HG03175 (cell line): ENCODE data around the gene LDLRAP1.
"Not testable (repeated sequence)": the region's sequence is repeated elsewhere in the genome, so short reads cannot be mapped to it uniquely, and the experiment has no call there.

Experiments
- ATAC-seq: cut with Tn5 transposase; IDR thresholded peaks from one replicate; pipeline ENCODE4 v1.9.1; 2021; ENCODE audit warnings: mild to moderate bottlenecking, moderate library complexity; ENCODE audit not compliant: unreplicated experiment

The LDLRAP1 gene

GRCh38 chr1:25600971-25601699 is 57.7 kb downstream of the LDLRAP1 start:
- not testable (repeated sequence) for ATAC-seq

- ATAC-seq: not testable (repeated sequence)
Measured at GRCh38 chr1:25603779-25604538, 60.6 kb downstream of the LDLRAP1 start.

DNA sequence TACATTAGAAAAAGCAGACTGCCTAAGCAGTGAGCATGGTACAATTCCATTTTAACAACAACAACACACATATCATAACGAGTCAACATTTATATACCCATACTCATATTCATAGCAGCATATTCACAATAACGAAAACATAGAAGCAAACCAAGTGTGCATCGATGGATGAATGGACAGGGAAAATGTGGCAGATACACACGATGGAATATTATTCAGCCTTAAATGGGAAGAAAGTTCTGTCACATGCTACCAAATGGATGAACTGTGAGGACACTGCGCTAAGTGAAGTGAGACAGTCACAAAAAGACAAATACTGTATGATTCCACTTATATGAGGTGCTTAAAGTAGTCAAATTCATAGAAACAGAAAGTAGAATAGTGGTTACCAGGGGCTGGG is 63.7 kb downstream of the LDLRAP1 start:
- ATAC-seq: no peak

DNA sequence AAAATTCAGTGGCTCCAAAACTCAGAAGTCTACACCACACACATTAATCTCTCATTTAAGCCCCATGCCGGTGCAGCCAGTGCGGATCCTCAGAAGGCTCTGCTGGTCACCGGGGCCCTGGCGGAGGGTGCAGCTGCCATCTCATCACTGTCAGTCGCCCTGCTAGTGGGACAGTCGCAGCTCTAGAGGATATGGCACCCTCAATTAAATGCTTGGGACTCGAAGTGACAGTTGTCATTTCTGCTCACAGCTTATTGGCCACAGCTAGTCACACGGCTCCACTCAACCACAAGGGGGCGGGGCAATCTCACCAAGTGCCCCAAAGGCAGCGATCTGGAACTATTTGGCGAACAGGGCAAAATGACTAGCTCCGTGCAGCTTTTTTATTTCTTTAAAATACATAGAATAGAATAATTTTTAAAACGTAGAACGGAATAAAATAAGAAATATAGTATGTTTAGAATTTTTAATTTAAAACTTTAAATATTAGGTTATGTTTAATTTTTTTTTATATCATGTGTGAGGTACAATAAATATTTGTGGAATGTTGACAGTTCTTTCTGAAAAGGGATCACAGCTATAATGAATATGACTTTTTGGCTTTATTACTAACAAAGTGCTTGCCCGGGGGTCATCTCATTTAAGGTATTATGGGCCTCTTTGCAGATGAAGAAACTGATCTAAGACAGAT is 65.2 kb downstream of the LDLRAP1 start:
- peak; percentile 81 for ATAC-seq

- ATAC-seq: no peak
Measured at GRCh38 chr1:25609921-25610320, 66.5 kb downstream of the LDLRAP1 start.

DNA sequence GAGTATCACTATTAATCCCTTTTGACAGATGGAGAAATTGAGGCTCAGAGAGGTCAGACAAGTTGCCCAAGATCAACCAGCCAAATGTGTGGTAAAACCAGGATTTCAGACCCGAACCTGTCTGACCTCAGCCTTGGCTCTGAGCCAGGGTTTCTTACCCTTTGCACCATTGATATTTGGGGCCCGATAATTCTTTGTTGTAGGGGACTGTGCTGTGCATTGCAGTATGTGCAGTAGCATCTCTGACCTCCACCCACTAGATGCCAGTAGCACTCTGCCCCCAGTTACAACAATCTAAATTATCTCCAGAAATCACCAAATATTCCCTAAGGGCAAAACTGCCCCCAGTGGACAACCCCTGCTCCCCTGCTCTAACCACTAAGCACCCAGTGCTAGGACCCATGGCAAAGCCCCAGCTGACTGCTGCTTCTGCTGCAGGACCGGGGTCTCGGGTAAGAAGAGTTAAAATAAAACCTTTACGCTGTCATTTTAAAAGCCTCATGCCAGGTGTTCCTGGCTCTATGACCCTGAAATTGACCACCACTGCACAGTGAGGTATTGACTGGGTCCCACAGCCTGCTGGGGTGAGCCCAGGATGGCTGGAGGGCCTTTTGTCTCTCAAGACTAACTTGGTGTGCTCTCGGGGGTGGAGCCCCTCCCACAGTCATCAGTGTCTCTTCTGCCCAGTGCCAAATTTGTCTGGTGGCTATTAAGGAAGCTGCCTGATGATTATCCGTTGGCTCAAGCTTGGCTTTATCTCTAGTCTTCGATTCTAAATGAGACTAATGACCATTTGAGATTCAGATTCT is 67.6 kb downstream of the LDLRAP1 start:
- no peak for ATAC-seq

DNA sequence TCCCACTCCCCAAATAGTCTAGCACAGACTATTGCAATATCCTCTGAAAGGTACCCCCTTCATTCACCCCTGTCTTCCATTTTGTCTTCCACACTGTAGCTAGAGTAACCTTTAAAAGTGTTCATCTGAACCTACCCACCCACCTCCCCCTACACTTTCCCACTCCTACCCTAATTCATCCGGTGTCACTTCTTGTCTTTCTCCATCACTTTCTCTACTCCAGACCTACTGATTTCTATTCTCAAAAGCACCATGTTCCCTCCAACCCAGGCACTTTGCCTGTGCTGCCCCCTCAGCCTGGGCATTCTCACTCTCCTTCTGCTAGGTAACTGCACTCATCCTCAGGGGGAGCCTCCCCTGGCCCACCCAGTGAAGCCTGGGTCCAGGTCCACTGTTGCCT is 68.4 kb downstream of the LDLRAP1 start:
- no peak for ATAC-seq

DNA sequence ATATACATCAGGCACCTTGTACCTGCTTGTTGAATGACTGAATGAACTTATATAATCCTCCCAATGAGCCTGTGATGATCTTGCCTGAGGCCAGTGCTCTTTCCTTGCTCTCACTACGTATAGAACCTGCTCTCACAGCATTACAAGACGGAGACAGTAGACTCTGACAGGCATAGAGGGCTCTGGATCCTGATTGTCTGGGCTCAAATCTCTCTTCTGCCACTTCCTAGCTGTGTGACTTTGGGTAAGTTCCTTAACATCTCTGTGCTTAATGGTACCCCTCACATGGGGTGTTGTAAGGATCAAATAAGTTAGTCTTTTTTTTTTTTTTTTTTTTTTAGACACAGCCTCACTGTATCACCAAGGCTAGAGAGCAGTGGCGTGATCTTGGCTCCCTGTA is 69.0 kb downstream of the LDLRAP1 start:
- no peak for ATAC-seq

- no peak for ATAC-seq
Measured at GRCh38 chr1:25613091-25613490, 69.7 kb downstream of the LDLRAP1 start.

DNA sequence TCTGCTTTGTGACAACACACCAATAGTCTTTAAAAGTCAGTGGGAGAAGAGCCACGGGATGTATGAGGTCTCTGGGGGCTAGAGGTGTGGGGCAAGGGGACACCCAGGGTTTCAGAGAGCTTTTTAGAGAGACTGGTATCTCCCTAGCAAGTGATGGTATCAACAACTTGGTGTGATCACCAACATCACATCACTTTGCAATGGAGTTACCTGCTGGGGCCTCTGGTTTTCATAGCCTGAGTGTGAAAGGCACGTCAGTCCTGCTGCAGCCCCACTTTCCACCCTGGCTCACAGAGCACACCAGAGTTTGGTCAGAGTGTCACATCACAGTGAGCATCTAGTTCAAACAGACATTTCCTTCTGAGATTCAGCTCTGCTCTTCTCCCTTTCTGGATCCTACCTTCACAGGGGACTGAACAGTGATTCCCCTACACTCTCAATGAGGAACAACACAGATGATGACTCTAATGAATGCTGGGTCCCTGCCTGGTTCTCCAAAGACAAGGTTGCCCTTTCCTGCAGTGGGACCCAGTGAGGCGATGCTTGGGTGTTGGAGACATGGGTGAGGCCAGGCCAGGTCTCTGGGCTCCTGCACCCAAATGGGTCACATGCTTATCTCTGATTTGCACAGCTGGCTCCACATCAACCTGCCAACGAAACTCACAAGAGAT is 71.2 kb downstream of the LDLRAP1 start:
- ATAC-seq: no peak

- ATAC-seq: no peak
Measured at GRCh38 chr1:25615172-25615541, 71.8 kb downstream of the LDLRAP1 start.

GRCh38 chr1:25615563-25616094 is 72.2 kb downstream of the LDLRAP1 start:
- no peak for ATAC-seq

- ATAC-seq: peak; percentile 59
Measured at GRCh38 chr1:25616095-25616986, 72.9 kb downstream of the LDLRAP1 start, which contains the start of gene MAN1C1. Gene MAN1C1 (plus strand): TSS chr1:25616791. CDS start chr1:25617798, 1,007 bp downstream.

- ATAC-seq: no peak
Measured at GRCh38 chr1:25616987-25617624, 73.7 kb downstream of the LDLRAP1 start.

GRCh38 chr1:25617625-25618432 is 74.4 kb downstream of the LDLRAP1 start:
- no peak for ATAC-seq

DNA sequence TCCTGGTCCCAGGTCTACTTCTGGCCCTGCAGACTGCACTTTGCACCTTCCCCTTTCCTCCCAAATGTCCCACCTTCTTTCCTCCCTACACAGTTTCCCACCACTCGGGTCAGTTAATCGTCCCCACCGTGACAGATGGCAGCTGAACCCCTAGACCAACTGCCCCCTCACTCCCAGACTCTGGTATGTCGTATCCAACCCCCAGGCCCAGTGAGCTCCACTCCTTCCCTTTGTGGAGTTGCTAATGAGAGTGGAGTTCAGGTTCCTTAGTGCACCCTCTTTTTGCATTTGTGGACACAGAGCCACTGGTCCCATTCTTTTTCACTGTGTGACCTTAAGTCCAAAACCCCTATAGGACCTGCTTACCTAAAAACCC is 75.0 kb downstream of the LDLRAP1 start:
- no peak for ATAC-seq
